HepG2 (cell line): Measurements from ENCODE around the gene STMN3. TPM values are rescaled to one million over a fixed set of nuclear protein-coding genes. Genes with fewer than 3 reads are reported as not detected.

Source experiments
- CHD4 ChIP-seq: fragments of 200-600 bp; sonication (generic); IDR thresholded peaks from 2 replicates; pipeline ENCODE4 v1.7.0; 2017; ENCODE audit warnings: mild to moderate bottlenecking, low read length, borderline replicate concordance
- HOXA7 ChIP-seq: sonication (generic); formaldehyde crosslinking; IDR thresholded peaks from 2 replicates; pipeline ENCODE4 v1.8.1; 2022; ENCODE audit warnings: mild to moderate bottlenecking, missing genetic modification reagents, moderate library complexity
- KAT2B ChIP-seq: fragments of 150-350 bp; IDR thresholded peaks from 2 replicates; pipeline ENCODE4 v1.6.1; 2014; ENCODE audit warnings: low read depth, low read length, borderline replicate concordance
- KDM2A ChIP-seq: sonication (generic); formaldehyde crosslinking; IDR thresholded peaks from 2 replicates; pipeline ENCODE4 v1.4.0; 2020; ENCODE audit warnings: low read depth, missing genetic modification reagents, borderline replicate concordance
- NR2F2 ChIP-seq: IDR thresholded peaks from 2 replicates; pipeline ENCODE4 v1.6.1; 2012; ENCODE audit warnings: low read depth, inconsistent platforms, borderline replicate concordance
- PHF5A ChIP-seq: IDR thresholded peaks from one replicate; pipeline ENCODE4 v1.6.1; 2018; ENCODE audit warnings: low read depth, missing genetic modification reagents; ENCODE audit not compliant: unreplicated experiment
- RNF2 ChIP-seq: fragments of 450-650 bp; conservative IDR thresholded peaks from 2 replicates; pipeline ENCODE4 v1.6.1; 2016; ENCODE audit warnings: low read depth
- SIX4 ChIP-seq: sonication (generic); formaldehyde crosslinking; IDR thresholded peaks from 2 replicates; pipeline ENCODE4 v1.4.0; 2020; ENCODE audit warnings: missing genetic modification reagents
- TEAD3 ChIP-seq: optimal IDR thresholded peaks from 2 replicates; pipeline ENCODE3; 2016; ENCODE audit warnings: borderline replicate concordance
- ZMYM2 ChIP-seq: sonication (generic); formaldehyde crosslinking; IDR thresholded peaks from 2 replicates; pipeline ENCODE4 v1.8.0; 2022; ENCODE audit warnings: mild to moderate bottlenecking, missing genetic modification reagents
- ZNF205 ChIP-seq: IDR thresholded peaks from 2 replicates; pipeline ENCODE4 v1.6.1; 2018; ENCODE audit warnings: missing biosample characterization, missing genetic modification reagents
- ZNF264 ChIP-seq: sonication (generic); formaldehyde crosslinking; IDR thresholded peaks from 2 replicates; pipeline ENCODE4 v1.4.0; 2020; ENCODE audit warnings: missing genetic modification reagents
- ZNF30 ChIP-seq: sonication (generic); formaldehyde crosslinking; IDR thresholded peaks from 2 replicates; pipeline ENCODE4 v1.5.0; 2020; ENCODE audit warnings: mild to moderate bottlenecking, missing genetic modification reagents
- ZNF317 ChIP-seq: sonication (generic); formaldehyde crosslinking; IDR thresholded peaks from 2 replicates; pipeline ENCODE4 v1.5.0; 2020; ENCODE audit warnings: mild to moderate bottlenecking, missing genetic modification reagents
- ZNF496 ChIP-seq: sonication (generic); formaldehyde crosslinking; IDR thresholded peaks from 2 replicates; pipeline ENCODE4 v1.8.1; 2023; ENCODE audit warnings: mild to moderate bottlenecking, moderate library complexity, missing genetic modification reagents; ENCODE audit not compliant: insufficient replicate concordance
- polyA plus RNA-seq, 8 experiments: library from polyadenylated mRNA; depleted of rRNA in 3 of 8; stranded (reverse) in 7 of 8; unstranded in 1 of 8; fragments of >200 nt; fragmentation: Illumina TruSeq in 4 of 8; extraction: Trizol in 4 of 8; gene quantifications; 2 replicates each; pipeline versions ENCODE4 v1.2.1 to v1.2.3, GENCODE V29; 2011 to 2016; ENCODE audit warnings: low read depth in 4 of 8, missing spikeins in 1 of 8, mixed read lengths in 1 of 8; ENCODE audit not compliant: insufficient read depth in 1 of 8
- total RNA-seq, 5 experiments: library from RNA; depleted of rRNA; stranded (reverse); fragments of >200 nt; fragmentation: Illumina TruSeq; extraction: Trizol; gene quantifications; 2 replicates each; pipeline ENCODE4 v1.2.3, GENCODE V29; 2016; ENCODE audit warnings: low read depth in 1 of 5
- TF ChIP-seq, protein P1 (sequence below): sonication (generic); formaldehyde crosslinking; IDR thresholded peaks from 2 replicates; pipeline ENCODE4 v1.5.0; 2020; ENCODE audit warnings: missing genetic modification reagents, mild to moderate bottlenecking, borderline replicate concordance
- TF ChIP-seq, protein P2 (sequence below): sonication (generic); formaldehyde crosslinking; IDR thresholded peaks from 2 replicates; pipeline ENCODE4 v1.8.1; 2023; ENCODE audit warnings: mild to moderate bottlenecking, missing genetic modification reagents
- TF ChIP-seq, protein P3 (sequence below): sonication (generic); formaldehyde crosslinking; IDR thresholded peaks from 2 replicates; pipeline ENCODE4 v1.4.0; 2020; ENCODE audit warnings: missing genetic modification reagents
- TF ChIP-seq, protein P4 (sequence below): sonication (generic); formaldehyde crosslinking; IDR thresholded peaks from 2 replicates; pipeline ENCODE4 v1.4.0; 2020; ENCODE audit warnings: mild to moderate bottlenecking, low read depth, missing genetic modification reagents
- TF ChIP-seq, protein P5 (sequence below): sonication (generic); formaldehyde crosslinking; IDR thresholded peaks from 2 replicates; pipeline ENCODE4 v1.4.0; 2020; ENCODE audit warnings: mild to moderate bottlenecking, missing genetic modification reagents
- TF ChIP-seq, protein P6 (sequence below): sonication (generic); formaldehyde crosslinking; IDR thresholded peaks from 2 replicates; pipeline ENCODE4 v1.4.0; 2020; ENCODE audit warnings: missing genetic modification reagents

The STMN3 gene
- total and polyA plus RNA-seq, 2 of the 13 experiments (the other 11 are each of a cell fraction or from before 2014, with no cell fraction given) = 21.0 to 48.3 TPM

DNA sequence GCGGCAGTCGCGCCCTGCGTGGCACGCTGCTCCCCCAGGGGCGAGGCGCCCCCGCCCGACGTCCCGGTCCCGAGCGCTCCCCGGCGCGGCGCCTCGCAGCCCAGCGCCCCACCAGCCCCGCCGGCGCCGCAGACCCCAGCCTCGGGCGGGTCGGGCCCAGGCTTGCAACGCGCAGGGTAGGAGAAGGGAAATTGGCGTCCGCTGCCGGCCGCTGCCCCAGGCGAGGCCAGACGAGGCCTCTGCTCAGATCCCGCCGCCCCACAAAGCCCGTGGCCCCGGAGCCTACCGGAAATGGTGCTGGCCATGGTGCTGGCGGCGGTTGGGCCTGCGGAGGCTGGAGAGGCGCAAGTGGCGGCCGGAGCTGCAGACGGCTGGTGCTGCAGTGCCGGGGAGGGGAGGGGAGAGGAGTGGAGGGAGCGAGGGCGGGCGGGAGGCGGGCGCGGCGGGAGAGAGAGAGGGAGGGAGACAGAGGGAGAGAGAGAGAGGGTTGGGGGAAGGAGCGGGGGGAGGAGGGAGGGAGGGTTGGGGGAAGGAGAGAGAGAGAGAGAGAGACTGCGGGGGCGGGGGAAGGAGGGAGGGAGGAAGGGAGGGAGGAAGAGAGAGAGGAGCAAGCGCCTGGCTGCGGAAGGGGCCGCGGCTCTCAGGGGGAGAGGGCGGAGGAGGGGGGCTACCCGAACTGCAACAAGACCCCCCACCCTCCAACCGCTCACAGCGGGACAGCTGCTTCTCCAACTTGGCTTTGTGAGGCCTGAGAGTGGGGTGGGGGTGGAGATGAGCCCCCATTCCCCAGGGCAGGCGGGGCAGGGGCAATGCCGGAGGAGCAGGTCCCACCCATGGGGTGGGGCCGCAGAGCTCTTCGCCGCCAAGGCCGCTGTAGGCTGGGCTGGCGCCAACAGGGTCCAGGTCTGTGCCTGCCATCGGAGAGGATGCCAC, at the start of gene STMN3 (continued):
- TF ChIP-seq, protein P1, sequence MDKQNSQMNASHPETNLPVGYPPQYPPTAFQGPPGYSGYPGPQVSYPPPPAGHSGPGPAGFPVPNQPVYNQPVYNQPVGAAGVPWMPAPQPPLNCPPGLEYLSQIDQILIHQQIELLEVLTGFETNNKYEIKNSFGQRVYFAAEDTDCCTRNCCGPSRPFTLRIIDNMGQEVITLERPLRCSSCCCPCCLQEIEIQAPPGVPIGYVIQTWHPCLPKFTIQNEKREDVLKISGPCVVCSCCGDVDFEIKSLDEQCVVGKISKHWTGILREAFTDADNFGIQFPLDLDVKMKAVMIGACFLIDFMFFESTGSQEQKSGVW (CRISPR knock-in tag) = 0 out of 2 replicates have a peak, but pooled peaks have one; percentile 69
- TF ChIP-seq, protein P2, sequence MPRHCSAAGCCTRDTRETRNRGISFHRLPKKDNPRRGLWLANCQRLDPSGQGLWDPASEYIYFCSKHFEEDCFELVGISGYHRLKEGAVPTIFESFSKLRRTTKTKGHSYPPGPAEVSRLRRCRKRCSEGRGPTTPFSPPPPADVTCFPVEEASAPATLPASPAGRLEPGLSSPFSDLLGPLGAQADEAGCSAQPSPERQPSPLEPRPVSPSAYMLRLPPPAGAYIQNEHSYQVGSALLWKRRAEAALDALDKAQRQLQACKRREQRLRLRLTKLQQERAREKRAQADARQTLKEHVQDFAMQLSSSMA (CRISPR knock-in tag) = peak; percentile 93
- 0 out of 2 replicates have a peak, but pooled peaks have one; percentile 43 for TF ChIP-seq ZNF317 (CRISPR knock-in tag)
- TF ChIP-seq ZNF264 (CRISPR knock-in tag) = peak; percentile 95
- no peak for TF ChIP-seq NR2F2
- peak; percentile 60 for TF ChIP-seq ZNF496 (CRISPR knock-in tag)
- peak; percentile 81 for TF ChIP-seq RNF2
- TF ChIP-seq, protein P3, sequence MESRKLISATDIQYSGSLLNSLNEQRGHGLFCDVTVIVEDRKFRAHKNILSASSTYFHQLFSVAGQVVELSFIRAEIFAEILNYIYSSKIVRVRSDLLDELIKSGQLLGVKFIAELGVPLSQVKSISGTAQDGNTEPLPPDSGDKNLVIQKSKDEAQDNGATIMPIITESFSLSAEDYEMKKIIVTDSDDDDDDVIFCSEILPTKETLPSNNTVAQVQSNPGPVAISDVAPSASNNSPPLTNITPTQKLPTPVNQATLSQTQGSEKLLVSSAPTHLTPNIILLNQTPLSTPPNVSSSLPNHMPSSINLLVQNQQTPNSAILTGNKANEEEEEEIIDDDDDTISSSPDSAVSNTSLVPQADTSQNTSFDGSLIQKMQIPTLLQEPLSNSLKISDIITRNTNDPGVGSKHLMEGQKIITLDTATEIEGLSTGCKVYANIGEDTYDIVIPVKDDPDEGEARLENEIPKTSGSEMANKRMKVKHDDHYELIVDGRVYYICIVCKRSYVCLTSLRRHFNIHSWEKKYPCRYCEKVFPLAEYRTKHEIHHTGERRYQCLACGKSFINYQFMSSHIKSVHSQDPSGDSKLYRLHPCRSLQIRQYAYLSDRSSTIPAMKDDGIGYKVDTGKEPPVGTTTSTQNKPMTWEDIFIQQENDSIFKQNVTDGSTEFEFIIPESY (CRISPR knock-in tag) = peak; percentile 84
- TF ChIP-seq KDM2A = peak; percentile 96
- TF ChIP-seq, protein P4, sequence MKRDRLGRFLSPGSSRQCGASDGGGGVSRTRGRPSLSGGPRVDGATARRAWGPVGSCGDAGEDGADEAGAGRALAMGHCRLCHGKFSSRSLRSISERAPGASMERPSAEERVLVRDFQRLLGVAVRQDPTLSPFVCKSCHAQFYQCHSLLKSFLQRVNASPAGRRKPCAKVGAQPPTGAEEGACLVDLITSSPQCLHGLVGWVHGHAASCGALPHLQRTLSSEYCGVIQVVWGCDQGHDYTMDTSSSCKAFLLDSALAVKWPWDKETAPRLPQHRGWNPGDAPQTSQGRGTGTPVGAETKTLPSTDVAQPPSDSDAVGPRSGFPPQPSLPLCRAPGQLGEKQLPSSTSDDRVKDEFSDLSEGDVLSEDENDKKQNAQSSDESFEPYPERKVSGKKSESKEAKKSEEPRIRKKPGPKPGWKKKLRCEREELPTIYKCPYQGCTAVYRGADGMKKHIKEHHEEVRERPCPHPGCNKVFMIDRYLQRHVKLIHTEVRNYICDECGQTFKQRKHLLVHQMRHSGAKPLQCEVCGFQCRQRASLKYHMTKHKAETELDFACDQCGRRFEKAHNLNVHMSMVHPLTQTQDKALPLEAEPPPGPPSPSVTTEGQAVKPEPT = peak; percentile 96
- TF ChIP-seq ZNF205 = peak; percentile 97
- TF ChIP-seq SIX4 = peak; percentile 89
- TF ChIP-seq, protein P5, sequence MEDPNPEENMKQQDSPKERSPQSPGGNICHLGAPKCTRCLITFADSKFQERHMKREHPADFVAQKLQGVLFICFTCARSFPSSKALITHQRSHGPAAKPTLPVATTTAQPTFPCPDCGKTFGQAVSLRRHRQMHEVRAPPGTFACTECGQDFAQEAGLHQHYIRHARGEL (CRISPR knock-in tag) = no peak
- no peak for TF ChIP-seq KAT2B
- TF ChIP-seq TEAD3 (CRISPR knock-in tag) = peak; percentile 57
- TF ChIP-seq CHD4 = no peak
- peak; percentile 98 for TF ChIP-seq ZNF30
- peak; percentile 89 for TF ChIP-seq PHF5A
- TF ChIP-seq HOXA7 (CRISPR knock-in tag) = 0 out of 2 replicates have a peak, but pooled peaks have one; percentile 92
- TF ChIP-seq, protein P6, sequence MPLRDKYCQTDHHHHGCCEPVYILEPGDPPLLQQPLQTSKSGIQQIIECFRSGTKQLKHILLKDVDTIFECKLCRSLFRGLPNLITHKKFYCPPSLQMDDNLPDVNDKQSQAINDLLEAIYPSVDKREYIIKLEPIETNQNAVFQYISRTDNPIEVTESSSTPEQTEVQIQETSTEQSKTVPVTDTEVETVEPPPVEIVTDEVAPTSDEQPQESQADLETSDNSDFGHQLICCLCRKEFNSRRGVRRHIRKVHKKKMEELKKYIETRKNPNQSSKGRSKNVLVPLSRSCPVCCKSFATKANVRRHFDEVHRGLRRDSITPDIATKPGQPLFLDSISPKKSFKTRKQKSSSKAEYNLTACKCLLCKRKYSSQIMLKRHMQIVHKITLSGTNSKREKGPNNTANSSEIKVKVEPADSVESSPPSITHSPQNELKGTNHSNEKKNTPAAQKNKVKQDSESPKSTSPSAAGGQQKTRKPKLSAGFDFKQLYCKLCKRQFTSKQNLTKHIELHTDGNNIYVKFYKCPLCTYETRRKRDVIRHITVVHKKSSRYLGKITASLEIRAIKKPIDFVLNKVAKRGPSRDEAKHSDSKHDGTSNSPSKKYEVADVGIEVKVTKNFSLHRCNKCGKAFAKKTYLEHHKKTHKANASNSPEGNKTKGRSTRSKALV = peak; percentile 93
- TF ChIP-seq ZMYM2 (CRISPR knock-in tag) = peak; percentile 79
